Measurements from ENCODE around the gene DYSF.

- TF ChIP-seq, protein P1, sequence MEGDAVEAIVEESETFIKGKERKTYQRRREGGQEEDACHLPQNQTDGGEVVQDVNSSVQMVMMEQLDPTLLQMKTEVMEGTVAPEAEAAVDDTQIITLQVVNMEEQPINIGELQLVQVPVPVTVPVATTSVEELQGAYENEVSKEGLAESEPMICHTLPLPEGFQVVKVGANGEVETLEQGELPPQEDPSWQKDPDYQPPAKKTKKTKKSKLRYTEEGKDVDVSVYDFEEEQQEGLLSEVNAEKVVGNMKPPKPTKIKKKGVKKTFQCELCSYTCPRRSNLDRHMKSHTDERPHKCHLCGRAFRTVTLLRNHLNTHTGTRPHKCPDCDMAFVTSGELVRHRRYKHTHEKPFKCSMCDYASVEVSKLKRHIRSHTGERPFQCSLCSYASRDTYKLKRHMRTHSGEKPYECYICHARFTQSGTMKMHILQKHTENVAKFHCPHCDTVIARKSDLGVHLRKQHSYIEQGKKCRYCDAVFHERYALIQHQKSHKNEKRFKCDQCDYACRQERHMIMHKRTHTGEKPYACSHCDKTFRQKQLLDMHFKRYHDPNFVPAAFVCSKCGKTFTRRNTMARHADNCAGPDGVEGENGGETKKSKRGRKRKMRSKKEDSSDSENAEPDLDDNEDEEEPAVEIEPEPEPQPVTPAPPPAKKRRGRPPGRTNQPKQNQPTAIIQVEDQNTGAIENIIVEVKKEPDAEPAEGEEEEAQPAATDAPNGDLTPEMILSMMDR (IDR thresholded peaks at IDR 0.05): no peak
- no peak for TF ChIP-seq POLR2A (IDR thresholded peaks at IDR 0.05)
Observed at GRCh38 chr2:71681626-71682025, 228.3 kb downstream of the DYSF start.
